A549 (cell line): ENCODE data around the gene GZMM. TPM values are rescaled to one million over a fixed set of nuclear protein-coding genes. Genes with fewer than 3 reads are reported as not detected.

ENCODE experiments used
- ATAC-seq, 2 experiments: fragments of 200-7000 bp in 1 of 2; fragments of >200 bp in 1 of 2; cut with Nextera tagmentation in 1 of 2; cut with Tn5 transposase in 1 of 2; 3 replicates each; pipeline versions ENCODE4 v1.8.0 to v1.9.1; 2018 to 2020; ENCODE audit warnings: mild to moderate bottlenecking in 1 of 2, moderate library complexity in 1 of 2
- CTCF ChIA-PET: fragments of 300-600 bp; sonication (Branson Sonifier 250); formaldehyde crosslinking; extraction: SDS; loops from one replicate; lab custom pipeline; 2021; ENCODE audit warnings: antibody characterized with exemption, inconsistent platforms; lab: Yijun Ruan, JAX
- POLR2A ChIA-PET: fragments of 350-600 bp; formaldehyde crosslinking; extraction: SDS; loops from one replicate; lab custom pipeline; 2021; ENCODE audit warnings: antibody characterized with exemption, inconsistent platforms; lab: Yijun Ruan, JAX
- DNase-seq, 2 experiments: peaks; one replicate each; pipeline versions ENCODE4 v3.0.0 to v3.0.0-alpha.2; 2011 to 2016; ENCODE audit warnings: low read depth in 1 of 2, low spot score in 1 of 2
- FAIRE-seq: peaks from 2 replicates; lab custom pipeline; 2011; peaks lifted over from hg19 to GRCh38; lab: Jason Lieb, UNC
- H3K27ac ChIP-seq, 2 experiments: fragments of >200 bp; sonication (Bioruptor Twin); formaldehyde crosslinking; 3 replicates each; pipeline ENCODE4 v1.5.1; 2016 to 2017
- H3K4me1 ChIP-seq: fragments of >200 bp; sonication (Bioruptor Twin); formaldehyde crosslinking; 3 replicates; pipeline ENCODE4 v1.6.1; 2016
- H3K4me2 ChIP-seq: fragments of >200 bp; sonication (Bioruptor Twin); formaldehyde crosslinking; 3 replicates; pipeline ENCODE4 v1.6.1; 2016
- H3K4me3 ChIP-seq: fragments of >200 bp; sonication (Bioruptor Twin); formaldehyde crosslinking; 3 replicates; pipeline ENCODE4 v1.5.1; 2016
- H3K9me3 ChIP-seq: fragments of >200 bp; sonication (Bioruptor Twin); formaldehyde crosslinking; 3 replicates; pipeline ENCODE4 v1.6.1; 2016
- CHD2 ChIP-seq: fragments of 150-350 bp; IDR thresholded peaks from 2 replicates; pipeline ENCODE4 v1.6.1; 2014; ENCODE audit warnings: low read length; ENCODE audit not compliant: partially characterized antibody
- EHF ChIP-seq: fragments of 250-450 bp; sonication (Bioruptor Pico); IDR thresholded peaks from 2 replicates; pipeline ENCODE4 v1.5.0; 2020; ENCODE audit warnings: mild to moderate bottlenecking
- EP300 ChIP-seq, 2 experiments: fragments of >200 bp; sonication (Bioruptor Twin); formaldehyde crosslinking; IDR thresholded peaks; 2 replicates in 1 of 2; 3 replicates in 1 of 2; pipeline ENCODE4 v1.6.1; 2016 to 2017
- FOXS1 ChIP-seq: fragments of 250-450 bp; sonication (Bioruptor Pico); IDR thresholded peaks from 2 replicates; pipeline ENCODE4 v1.5.0; 2020; ENCODE audit warnings: mild to moderate bottlenecking, moderate library complexity
- HDAC2 ChIP-seq: fragments of 200-600 bp; sonication (generic); IDR thresholded peaks from 2 replicates; pipeline ENCODE4 v1.6.1; 2016
- HMGXB4 ChIP-seq: fragments of 250-450 bp; sonication (Bioruptor Pico); IDR thresholded peaks from 2 replicates; pipeline ENCODE4 v1.5.0; 2021; ENCODE audit warnings: mild to moderate bottlenecking, moderate library complexity, borderline replicate concordance
- KDM5A ChIP-seq: fragments of 200-600 bp; sonication (generic); IDR thresholded peaks from 2 replicates; pipeline ENCODE4 v1.6.1; 2016; ENCODE audit warnings: antibody characterized with exemption, mild to moderate bottlenecking
- MAX ChIP-seq: IDR thresholded peaks from 2 replicates; pipeline ENCODE4 v1.6.1; 2012
- MAZ ChIP-seq: fragments of 150-350 bp; IDR thresholded peaks from 2 replicates; pipeline ENCODE4 v1.6.1; 2014; ENCODE audit warnings: antibody characterized with exemption, low read depth, low read length, borderline replicate concordance
- NR3C1 ChIP-seq: fragments of >200 bp; sonication (Bioruptor Twin); formaldehyde crosslinking; IDR thresholded peaks from 3 replicates; pipeline ENCODE4 v1.6.1; 2017
- RCOR1 ChIP-seq: fragments of 150-350 bp; IDR thresholded peaks from 2 replicates; pipeline ENCODE4 v1.6.1; 2014; ENCODE audit warnings: antibody characterized with exemption, low read length, low read depth
- REST ChIP-seq: fragments of 200-600 bp; sonication (generic); IDR thresholded peaks from 2 replicates; pipeline ENCODE4 v1.6.1; 2016; ENCODE audit warnings: antibody characterized with exemption, mild to moderate bottlenecking, moderate library complexity
- SREBF2 ChIP-seq: fragments of 450-650 bp; IDR thresholded peaks from 2 replicates; pipeline ENCODE4 v1.6.1; 2014; ENCODE audit warnings: mild to moderate bottlenecking, moderate library complexity
- USF2 ChIP-seq: fragments of 450-650 bp; IDR thresholded peaks from 2 replicates; pipeline ENCODE4 v1.6.1; 2014; ENCODE audit warnings: antibody characterized with exemption
- ZC3H11A ChIP-seq: fragments of 450-650 bp; IDR thresholded peaks from 2 replicates; pipeline ENCODE4 v1.6.1; 2014; ENCODE audit warnings: antibody characterized with exemption, mild to moderate bottlenecking
- ZFP36 ChIP-seq: fragments of 450-650 bp; IDR thresholded peaks from 2 replicates; pipeline ENCODE4 v1.6.1; 2014; ENCODE audit warnings: borderline replicate concordance; ENCODE audit not compliant: partially characterized antibody
- WGBS: methylation state at CpG from one replicate; pipeline ENCODE4 v1.1.6; 2017; ENCODE audit errors: missing lambda C conversion rate; 5-methylcytosine and 5-hydroxymethylcytosine counted together
- polyA plus RNA-seq, 4 experiments: library from polyadenylated mRNA; depleted of rRNA in 3 of 4; stranded (reverse); fragments of >200 nt; fragmentation: RNase III in 1 of 4; extraction: RNeasy Plus Mini Kit Qiagen cat#74134 plus additional on column Dnase treatment in 1 of 4; gene quantifications; 2 replicates in 3 of 4; 3 replicates in 1 of 4; pipeline ENCODE4 v1.2.3, GENCODE V29; 2011 to 2017

Gene GZMM
- polyA plus RNA-seq, 2 of the 4 experiments (the other 2 are of a cell fraction), result not detected

- ATAC-seq (no peak), DNase-seq (no peak), FAIRE-seq (no peak)
- ChIA-PET CTCF (interaction anchor here (0.7 to 2.2 kb wide), 4 partner anchors 8 to 102 kb away, joined by 3 to 31 read pairs (median 4); no protein-coding TSS in a partner anchor), POLR2A (interaction anchor here (0.7 to 1.5 kb wide), 2 partner anchors 8 to 120 kb away, joined by 3 read pairs; no protein-coding TSS in a partner anchor)
- Histone ChIP-seq H3K4me2 (no peak overlapping the region), H3K27ac (no peak overlapping the region), H3K9me3 (no peaks in the 10 kb centered on the region), H3K4me3 (no peak overlapping the region), H3K4me1 (peaks cover 32% of the 10 kb centered on the region)
- 93% methylated on average over 52 of the region's 66 CpGs for WGBS
- TF ChIP-seq REST (no peak), ZFP36 (no peak), MAZ (no peak), EP300 (IDR thresholded peaks at IDR 0.05) (no peak), FOXS1 (CRISPR knock-in tag) (no peak), CHD2 (no peak), USF2 (no peak), KDM5A (no peak), MAX (no peak), SREBF2 (no peak), NR3C1 (no peak), HDAC2 (no peak), ZC3H11A (no peak), HMGXB4 (CRISPR knock-in tag) (no peak), RCOR1 (no peak), EHF (CRISPR knock-in tag) (no peak)
These were observed 33.9 kb downstream of the GZMM start for GRCh38 chr19:577439-578392.

- WGBS, result 86% methylated on average over 23 of the region's 46 CpGs
- ATAC-seq, result no peak
- Histone ChIP-seq H3K4me1 (peaks cover 33% of the 10 kb centered on the region), H3K4me2 (no peak overlapping the region), H3K4me3 (no peak overlapping the region), H3K27ac (no peak overlapping the region), H3K9me3 (no peaks in the 10 kb centered on the region)
- POLR2A ChIA-PET, result no interaction called here
- CTCF ChIA-PET, result interaction anchor here (0.9 kb wide), 1 partner anchor 9 kb away, joined by 3 read pairs; no protein-coding TSS in a partner anchor
- FAIRE-seq, result no peak
- no peak for TF ChIP-seq REST
- DNase-seq, result no peak
These were observed 35.4 kb downstream of the GZMM start for GRCh38 chr19:579111-579841.
